B cell (primary cell): ENCODE data around the gene NOC2L.

Experiments
- CTCF ChIP-seq: fragments of 200-600 bp; IDR thresholded peaks from one replicate; pipeline ENCODE4 v1.8.0; 2022; ENCODE audit warnings: antibody characterized with exemption, mild to moderate bottlenecking
- EZH2 ChIP-seq: IDR thresholded peaks from 2 replicates; pipeline ENCODE4 v1.6.1; 2012; ENCODE audit warnings: borderline replicate concordance, low read depth, mild to moderate bottlenecking, moderate library complexity, low read length; ENCODE audit not compliant: insufficient read depth, poor library complexity, severe bottlenecking

- TF ChIP-seq CTCF (no peak), EZH2 (no peak)
These were observed 6.5 kb downstream of the NOC2L start for GRCh38 chr1:952603-953002.
